RWPE1 (cell line): ENCODE results near the gene USP6NL.

Source experiments
- CTCF ChIA-PET: fragments of 350-600 bp; sonication (Branson Sonifier 250); formaldehyde crosslinking; extraction: SDS; loops from one replicate; lab custom pipeline; 2021; lab: Yijun Ruan, JAX
- POLR2A ChIA-PET: fragments of 400-600 bp; formaldehyde crosslinking; extraction: SDS; loops from one replicate; lab custom pipeline; 2020; ENCODE audit warnings: antibody characterized with exemption; ENCODE audit not compliant: low non-redundant PET; lab: Yijun Ruan, JAX
- DNase-seq: peaks from one replicate; pipeline ENCODE4 v3.0.0; 2012; ENCODE audit warnings: low spot score
- H3K27ac ChIP-seq: fragments of 450-650 bp; 2 replicates; pipeline ENCODE4 v1.5.1; 2017
- CTCF ChIP-seq: fragments of 450-650 bp; conservative IDR thresholded peaks from 2 replicates; pipeline ENCODE4 v1.5.1; 2017; ENCODE audit warnings: low read depth, mild to moderate bottlenecking

The USP6NL gene

GRCh38 chr10:11404901-11405300, 206.5 kb downstream of the USP6NL start:
- H3K27ac ChIP-seq, result no peak overlapping the region
- POLR2A ChIA-PET, result no interaction called here
- DNase-seq, result no peak
- CTCF ChIA-PET, result no interaction called here
- no peak for TF ChIP-seq CTCF
